ENCODE data around the gene SEPTIN8.

The SEPTIN8 gene

GRCh38 chr5:132763181-132764036, 13.6 kb downstream of the SEPTIN8 start:
- no peak for DNase-seq

- DNase-seq: no peak
These were observed 14.6 kb downstream of the SEPTIN8 start for GRCh38 chr5:132762246-132763000.

GRCh38 chr5:132761321-132762240, 15.5 kb downstream of the SEPTIN8 start:
- no peak for DNase-seq

GRCh38 chr5:132760601-132761317, 16.3 kb downstream of the SEPTIN8 start:
- no peak for DNase-seq

GRCh38 chr5:132760049-132760420, 17.0 kb downstream of the SEPTIN8 start:
- DNase-seq: no peak

- DNase-seq: no peak
These were observed 17.7 kb downstream of the SEPTIN8 start for GRCh38 chr5:132759114-132760048.

GRCh38 chr5:132758451-132758850, 18.6 kb downstream of the SEPTIN8 start:
- no peak for DNase-seq

GRCh38 chr5:132756542-132756941, 20.5 kb downstream of the SEPTIN8 start:
- no peak for DNase-seq

GRCh38 chr5:132754947-132755346, 22.1 kb downstream of the SEPTIN8 start:
- DNase-seq: no peak

- DNase-seq: no peak
These were observed 22.9 kb downstream of the SEPTIN8 start for GRCh38 chr5:132754111-132754510.

- no peak for DNase-seq
These were observed 23.7 kb downstream of the SEPTIN8 start for GRCh38 chr5:132753135-132753987.

GRCh38 chr5:132752581-132753125, 24.4 kb downstream of the SEPTIN8 start:
- no peak for DNase-seq

GRCh38 chr5:132751971-132752580, 25.0 kb downstream of the SEPTIN8 start:
- DNase-seq: no peak

- peak; percentile 55 for DNase-seq
These were observed 25.6 kb downstream of the SEPTIN8 start for GRCh38 chr5:132751444-132751843.

GRCh38 chr5:132750471-132751230, 26.4 kb downstream of the SEPTIN8 start:
- DNase-seq: no peak

GRCh38 chr5:132749506-132749905, 27.5 kb downstream of the SEPTIN8 start:
- DNase-seq: no peak

GRCh38 chr5:132748522-132749000, 28.5 kb downstream of the SEPTIN8 start:
- DNase-seq: no peak
